Measurements from ENCODE around the gene TRPC4AP. TPM values are rescaled to one million over a fixed set of nuclear protein-coding genes. Genes with fewer than 3 reads are reported as not detected.

The TRPC4AP gene
- total and polyA plus RNA-seq, 2 of the 8 experiments (the other 6 are each of a cell fraction or from before 2014, with no cell fraction given): 73.1 to 74.8 TPM

DNA sequence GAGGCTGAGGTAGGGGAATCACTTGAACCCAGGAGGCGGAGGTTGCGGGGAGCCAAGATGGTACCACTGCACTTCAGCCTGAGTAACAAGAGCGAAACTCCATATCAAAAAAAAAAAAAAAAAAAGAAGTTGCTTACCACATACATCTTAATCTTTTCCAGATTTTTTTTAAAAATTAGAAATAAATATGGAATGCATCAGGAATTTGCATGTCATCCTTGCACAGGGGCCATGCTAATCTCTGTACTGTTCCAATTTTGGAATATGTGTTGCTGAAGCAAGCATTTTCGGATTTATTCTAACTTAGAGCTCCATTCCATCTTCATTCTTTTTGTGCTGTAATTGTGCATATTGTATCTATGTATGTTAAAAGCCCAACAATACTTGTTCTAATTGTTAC, 62.5 kb downstream of the TRPC4AP start (continued):
- TF ChIP-seq, protein P1, sequence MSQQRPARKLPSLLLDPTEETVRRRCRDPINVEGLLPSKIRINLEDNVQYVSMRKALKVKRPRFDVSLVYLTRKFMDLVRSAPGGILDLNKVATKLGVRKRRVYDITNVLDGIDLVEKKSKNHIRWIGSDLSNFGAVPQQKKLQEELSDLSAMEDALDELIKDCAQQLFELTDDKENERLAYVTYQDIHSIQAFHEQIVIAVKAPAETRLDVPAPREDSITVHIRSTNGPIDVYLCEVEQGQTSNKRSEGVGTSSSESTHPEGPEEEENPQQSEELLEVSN (IDR thresholded peaks at IDR 0.05): no peak
- TF ChIP-seq BRCA1 (IDR thresholded peaks at IDR 0.05; ENCODE audit: low read depth, low read length): no peak

Data from H1 (cell line).